IMR-90 (cell line): ENCODE results near the gene CFAP92. TPM values are rescaled to one million over a fixed set of nuclear protein-coding genes. Genes with fewer than 3 reads are reported as not detected.
A peak's percentile ranks its signal among the peaks of the same experiment; 100 is the strongest.

Source experiments
- ATAC-seq: fragments of 200-7000 bp; cut with Tn5 transposase; 2 replicates; pipeline ENCODE4 v1.9.1; 2020; ENCODE audit warnings: low read depth, mild to moderate bottlenecking, moderate library complexity
- Bru-seq: library from RNA; stranded (reverse); fragments of 400-500 nt; gene quantifications from one replicate; lab custom pipeline; 2021; lab: Mats Ljungman, UMichigan
- BruChase-seq, 2 experiments: library from RNA; stranded (reverse); fragments of 400-500 nt; gene quantifications; one replicate each; lab custom pipeline; 2021; lab: Mats Ljungman, UMichigan
- BruUV-seq: library from RNA; stranded (reverse); fragments of 400-500 nt; replicated peaks from 2 replicates; lab custom pipeline; 2021; lab: Mats Ljungman, UMichigan
- CTCF ChIA-PET: fragments of 300-600 bp; formaldehyde crosslinking; extraction: SDS; loops from one replicate; lab custom pipeline; 2021; ENCODE audit warnings: antibody characterized with exemption; lab: Yijun Ruan, JAX
- POLR2A ChIA-PET: fragments of 300-600 bp; sonication (Branson Sonifier 250); formaldehyde crosslinking; loops from one replicate; lab custom pipeline; 2022; ENCODE audit warnings: antibody characterized with exemption; ENCODE audit not compliant: unreplicated experiment; lab: Charles Lee
- DNase-seq: peaks from one replicate; pipeline ENCODE4 v3.0.0; 2013
- H2AFZ ChIP-seq: replicated peaks from 2 replicates; pipeline ENCODE3; 2013; ENCODE audit warnings: low read length, mild to moderate bottlenecking; ENCODE audit not compliant: poor library complexity
- H2AK5ac ChIP-seq: 2 replicates; pipeline ENCODE4 v1.6.1; 2013; ENCODE audit warnings: low read depth, low read length, inconsistent platforms
- H2AK9ac ChIP-seq: replicated peaks from 2 replicates; pipeline ENCODE3; 2013; ENCODE audit warnings: mild to moderate bottlenecking, low read depth, low read length, moderate library complexity; ENCODE audit not compliant: poor library complexity
- H2BK120ac ChIP-seq: 2 replicates; pipeline ENCODE4 v1.6.1; 2013; ENCODE audit warnings: low read depth, low read length, inconsistent platforms
- H2BK15ac ChIP-seq: 3 replicates; pipeline ENCODE4 v1.6.1; 2013; ENCODE audit warnings: low read depth, low read length, inconsistent platforms
- H2BK20ac ChIP-seq: 2 replicates; pipeline ENCODE4 v1.6.1; 2013; ENCODE audit warnings: low read depth, mild to moderate bottlenecking, inconsistent platforms, low read length, moderate library complexity
- H2BK5ac ChIP-seq: 2 replicates; pipeline ENCODE4 v1.6.1; 2013; ENCODE audit warnings: mild to moderate bottlenecking, low read depth, low read length, inconsistent platforms; ENCODE audit not compliant: poor library complexity, severe bottlenecking
- H3K14ac ChIP-seq: replicated peaks from 2 replicates; pipeline ENCODE4 v1.6.1; 2013; ENCODE audit warnings: low read depth, low read length, inconsistent platforms
- H3K18ac ChIP-seq: 2 replicates; pipeline ENCODE4 v1.6.1; 2013; ENCODE audit warnings: low read depth, low read length, control low read depth
- H3K23ac ChIP-seq: 2 replicates; pipeline ENCODE4 v1.6.1; 2013; ENCODE audit warnings: low read depth, low read length, inconsistent platforms
- H3K27ac ChIP-seq: 2 replicates; pipeline ENCODE4 v1.5.1; 2013; ENCODE audit warnings: mild to moderate bottlenecking, control low read depth, low read length; ENCODE audit not compliant: insufficient read depth
- H3K27me3 ChIP-seq: 2 replicates; pipeline ENCODE4 v1.6.1; 2013; ENCODE audit warnings: low read length; ENCODE audit not compliant: control insufficient read depth, insufficient read depth
- H3K36me3 ChIP-seq: 2 replicates; pipeline ENCODE4 v1.6.1; 2013; ENCODE audit warnings: low read length, mixed read lengths; ENCODE audit not compliant: control insufficient read depth, insufficient read depth
- H3K4ac ChIP-seq: 2 replicates; pipeline ENCODE4 v1.6.1; 2013; ENCODE audit warnings: low read depth, low read length, inconsistent platforms
- H3K4me1 ChIP-seq: 2 replicates; pipeline ENCODE4 v1.6.1; 2013; ENCODE audit warnings: low read length, mixed read lengths; ENCODE audit not compliant: control insufficient read depth, insufficient read depth
- H3K4me2 ChIP-seq: 2 replicates; pipeline ENCODE4 v1.6.1; 2013; ENCODE audit warnings: low read depth, mild to moderate bottlenecking, control low read depth, low read length, moderate library complexity
- H3K4me3 ChIP-seq: 2 replicates; pipeline ENCODE4 v1.5.1; 2013; ENCODE audit warnings: low read depth, mild to moderate bottlenecking, control low read depth, low read length, moderate library complexity; ENCODE audit not compliant: insufficient read depth
- H3K56ac ChIP-seq: 2 replicates; pipeline ENCODE4 v1.6.1; 2013; ENCODE audit warnings: low read length, inconsistent platforms; ENCODE audit not compliant: insufficient read depth; ENCODE audit errors: extremely low read depth
- H3K79me1 ChIP-seq, 2 experiments: 2 replicates each; pipeline ENCODE4 v1.6.1; 2013; ENCODE audit warnings: low read length in 2 of 2, inconsistent platforms in 1 of 2, low read depth in 1 of 2
- H3K9ac ChIP-seq: 2 replicates; pipeline ENCODE4 v1.6.1; 2013; ENCODE audit warnings: low read depth, low read length, control low read depth
- H3K9me1 ChIP-seq: 2 replicates; pipeline ENCODE4 v1.6.1; 2013; ENCODE audit warnings: low read length, inconsistent platforms; ENCODE audit not compliant: insufficient read depth
- H3K9me3 ChIP-seq: 2 replicates; pipeline ENCODE4 v1.6.1; 2013; ENCODE audit warnings: low read length; ENCODE audit not compliant: control insufficient read depth, insufficient read depth
- H4K20me1 ChIP-seq: 2 replicates; pipeline ENCODE4 v1.6.1; 2013; ENCODE audit warnings: low read length, inconsistent platforms; ENCODE audit not compliant: insufficient read depth
- H4K5ac ChIP-seq: 2 replicates; pipeline ENCODE4 v1.6.1; 2013; ENCODE audit warnings: mild to moderate bottlenecking, low read depth, low read length, control low read depth
- H4K8ac ChIP-seq, 2 experiments: 2 replicates each; pipeline ENCODE4 v1.6.1; 2013; ENCODE audit warnings: low read depth in 2 of 2, low read length in 2 of 2, control low read depth in 1 of 2, inconsistent platforms in 1 of 2
- H4K91ac ChIP-seq: 2 replicates; pipeline ENCODE4 v1.6.1; 2013; ENCODE audit warnings: low read depth, low read length, inconsistent platforms; ENCODE audit not compliant: insufficient read depth
- CEBPB ChIP-seq: IDR thresholded peaks from 2 replicates; pipeline ENCODE4 v1.6.1; 2012; ENCODE audit warnings: low read depth, low read length, improper control_type of control experiment
- CHD1 ChIP-seq: IDR thresholded peaks from 2 replicates; pipeline ENCODE4 v1.6.1; 2012; ENCODE audit warnings: low read depth, low read length, improper control_type of control experiment
- FOS ChIP-seq: fragments of 150-350 bp; IDR thresholded peaks from 2 replicates; pipeline ENCODE4 v1.6.1; 2016; ENCODE audit warnings: low read depth, low read length
- MAFK ChIP-seq: IDR thresholded peaks from 2 replicates; pipeline ENCODE4 v1.6.1; 2012; ENCODE audit warnings: low read depth, low read length, improper control_type of control experiment
- NFE2L2 ChIP-seq: fragments of 150-350 bp; IDR thresholded peaks from 2 replicates; pipeline ENCODE4 v1.6.1; 2016; ENCODE audit warnings: low read depth, mild to moderate bottlenecking, low read length
- POLR2A ChIP-seq: IDR thresholded peaks from 2 replicates; pipeline ENCODE4 v1.6.1; 2012; ENCODE audit warnings: mild to moderate bottlenecking, low read depth, low read length
- RAD21 ChIP-seq: IDR thresholded peaks from 2 replicates; pipeline ENCODE4 v1.6.1; 2012; ENCODE audit warnings: low read length, improper control_type of control experiment
- RFX5 ChIP-seq: IDR thresholded peaks from 2 replicates; pipeline ENCODE4 v1.8.0; 2012; ENCODE audit warnings: low read depth, mild to moderate bottlenecking, low read length, moderate library complexity
- SMC3 ChIP-seq: fragments of 150-350 bp; IDR thresholded peaks from 2 replicates; pipeline ENCODE4 v1.6.1; 2016; ENCODE audit warnings: low read depth, mild to moderate bottlenecking, antibody characterized with exemption, low read length, moderate library complexity
- WGBS, 2 experiments: methylation state at CpG; one replicate each; pipeline versions ENCODE4 v1.1.5 to v1.1.7; 2013; ENCODE audit warnings: missing lambda C conversion rate in 2 of 2; ENCODE audit not compliant: insufficient read length in 1 of 2; ENCODE audit errors: extremely low coverage in 2 of 2; 5-methylcytosine and 5-hydroxymethylcytosine counted together
- dilution Hi-C: fragments of 300-500 bp; cut with HindIII; formaldehyde crosslinking; loops from one replicate; pipeline ENCODE4 v1.14.3; 2018; ENCODE audit warnings: low sequenced_read_pairs; ENCODE audit not compliant: unreplicated experiment
- in situ Hi-C: fragments of 300-500 bp; cut with MboI; formaldehyde crosslinking; loops from 3 replicates; pipeline ENCODE4 v1.14.3; 2019; ENCODE audit warnings: low sequenced_read_pairs, inconsistent platforms, mixed read lengths
- intact Hi-C: fragments of 100-400 bp; cut with micrococcal nuclease; formaldehyde crosslinking; loops from 2 replicates; pipeline ENCODE4 v1.10.0; 2022
- long read RNA-seq: library from polyadenylated mRNA; unstranded; transcript quantifications from one replicate; pipeline ENCODE4 v2.0.0, GENCODE V29; 2021; ENCODE audit not compliant: unreplicated experiment
- polyA plus RNA-seq, 3 experiments: library from polyadenylated mRNA; depleted of rRNA; stranded (reverse); fragments of >200 nt; gene quantifications; 2 replicates each; pipeline ENCODE4 v1.2.3, GENCODE V29; 2012; ENCODE audit warnings: low replicate concordance in 1 of 3
- total RNA-seq: library from RNA; depleted of rRNA; stranded (reverse); fragments of >200 nt; gene quantifications from 2 replicates; pipeline ENCODE4 v1.2.3, GENCODE V29; 2012; rRNA removed
- TF ChIP-seq, protein P1 (sequence below): fragments of 150-350 bp; IDR thresholded peaks from 2 replicates; pipeline ENCODE4 v1.6.1; 2017; ENCODE audit warnings: mild to moderate bottlenecking, antibody characterized with exemption, low read length, low read depth
- TF ChIP-seq, protein P2 (sequence below): fragments of 150-350 bp; IDR thresholded peaks from 2 replicates; pipeline ENCODE4 v1.6.1; 2016; ENCODE audit warnings: low read depth, mild to moderate bottlenecking, low read length, moderate library complexity, borderline replicate concordance

The CFAP92 gene, protein sequence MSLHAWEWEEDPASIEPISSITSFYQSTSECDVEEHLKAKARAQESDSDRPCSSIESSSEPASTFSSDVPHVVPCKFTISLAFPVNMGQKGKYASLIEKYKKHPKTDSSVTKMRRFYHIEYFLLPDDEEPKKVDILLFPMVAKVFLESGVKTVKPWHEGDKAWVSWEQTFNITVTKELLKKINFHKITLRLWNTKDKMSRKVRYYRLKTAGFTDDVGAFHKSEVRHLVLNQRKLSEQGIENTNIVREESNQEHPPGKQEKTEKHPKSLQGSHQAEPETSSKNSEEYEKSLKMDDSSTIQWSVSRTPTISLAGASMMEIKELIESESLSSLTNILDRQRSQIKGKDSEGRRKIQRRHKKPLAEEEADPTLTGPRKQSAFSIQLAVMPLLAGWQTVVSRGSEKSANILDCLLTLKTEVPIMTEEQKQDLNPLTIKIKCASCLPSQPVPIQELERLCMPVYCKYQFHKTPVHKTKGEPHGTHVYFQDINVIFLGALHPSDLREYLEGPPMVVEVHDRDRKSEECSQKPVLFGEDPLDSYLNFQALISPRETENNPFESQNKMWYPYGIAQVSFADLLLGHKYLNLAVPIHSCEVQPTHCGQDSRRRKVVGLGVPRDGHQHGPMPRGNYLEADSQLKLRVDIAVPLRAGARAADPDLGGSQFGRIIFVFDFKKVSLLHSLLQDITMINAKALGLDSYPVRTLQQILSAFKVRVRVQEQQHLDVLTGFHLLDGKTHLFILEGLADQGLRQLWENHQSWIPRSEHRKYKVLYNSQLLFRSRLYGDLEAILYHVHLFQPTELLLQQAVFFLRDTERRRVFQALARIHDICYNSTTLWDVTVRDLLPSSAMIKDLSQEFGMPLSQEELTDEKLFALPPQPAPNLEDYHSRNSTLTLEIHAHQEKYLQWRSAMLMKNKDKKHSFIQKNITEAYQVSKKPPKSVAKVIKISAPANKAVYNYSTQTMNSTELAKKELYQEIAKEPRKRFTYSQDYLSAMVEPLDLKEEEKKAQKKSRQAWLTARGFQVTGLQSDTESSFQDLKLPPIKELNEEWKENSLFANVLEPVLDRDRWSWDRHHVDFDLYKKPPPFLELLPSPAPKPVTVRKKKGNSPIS
- not detected in 2 replicates for total RNA-seq
- polyA plus RNA-seq (2012; rRNA removed): not detected in 2 replicates
- not detected in 2 replicates for polyA plus RNA-seq (2012; cell fraction: cytosol; rRNA removed)
- not detected in 2 replicates for polyA plus RNA-seq (2012; cell fraction: nucleus; rRNA removed; ENCODE audit: low replicate concordance)
- Bru-seq, nascent RNA: percentile 8 among the genes with signal in this experiment
- percentile 19 among the genes with signal in this experiment for BruChase-seq, experiment 1, labeled RNA remaining after a 6-hour chase
- BruChase-seq, experiment 2, labeled RNA remaining after a 2-hour chase: percentile 14 among the genes with signal in this experiment
- long read RNA-seq: 0 reads

DNA sequence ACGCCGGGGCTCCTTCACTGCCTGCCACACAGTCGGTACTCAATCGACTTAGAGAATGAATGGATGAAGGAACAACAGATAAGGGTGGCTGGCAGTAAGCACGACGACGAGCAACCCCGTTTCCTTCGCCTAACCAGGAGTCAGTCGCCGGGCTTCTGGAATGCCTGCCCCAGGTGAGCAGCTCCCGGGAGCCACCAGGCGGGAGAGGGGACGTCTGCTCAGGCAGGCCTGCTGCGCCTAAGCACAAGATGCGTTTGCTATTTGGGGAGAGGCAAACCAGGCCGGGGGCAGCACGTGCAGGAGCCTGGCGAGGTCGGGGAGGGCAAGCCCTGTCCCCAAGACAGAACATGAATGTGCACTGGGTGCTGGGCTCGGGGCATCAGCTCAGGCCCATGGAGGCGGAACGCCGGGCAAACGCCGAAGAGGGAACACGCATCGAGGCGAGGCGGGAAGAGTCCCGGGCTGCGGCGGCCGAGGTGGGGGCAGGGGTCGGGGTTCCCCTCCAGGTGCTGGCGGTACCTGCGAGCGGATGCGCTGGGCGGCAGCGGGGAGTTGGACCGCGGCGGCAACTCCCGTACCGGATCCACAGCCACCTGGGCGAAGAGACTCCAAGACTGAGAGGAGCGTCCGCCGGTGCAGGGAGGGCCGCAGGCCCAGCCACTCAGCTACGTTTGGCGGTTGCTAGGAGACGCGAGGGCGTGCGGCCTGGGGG is at the start of gene CFAP92:
TSS of gene CFAP92 (minus strand) at position 616 of the 712 bp plus-strand sequence. CDS start 772 bp downstream, outside the sequence.
- no peak within 1 kb of the TSS for H3K18ac ChIP-seq
- H3K4me1 ChIP-seq: peaks cover 7% of the 10 kb centered on the region; the same call in 1 of the 2 replicates
- no peaks in the 10 kb centered on the region for H3K9me3 ChIP-seq
- H3K9me1 ChIP-seq: no peaks in the 10 kb centered on the region; the same call in 1 of the 2 replicates
- no peak within 1 kb of the TSS for H3K14ac ChIP-seq
- ChIA-PET CTCF (interaction anchor here (1.3 kb wide), 1 partner anchor 23 kb away, joined by 6 read pairs; no protein-coding TSS in a partner anchor), POLR2A (no interaction called here)
- H4K5ac ChIP-seq: no peak within 1 kb of the TSS
- no peak within 1 kb of the TSS for H2BK120ac ChIP-seq
- no peaks in the 10 kb centered on the region for H4K20me1 ChIP-seq
- peaks cover 50% of the 10 kb centered on the region for H3K27me3 ChIP-seq
- H3K4me3 ChIP-seq: peak within 1 kb of the TSS; percentile 28
- H3K79me1 ChIP-seq: no peaks in the 10 kb centered on the region
- H2BK5ac ChIP-seq: no peak within 1 kb of the TSS
- no peak within 1 kb of the TSS for H2AK9ac ChIP-seq
- no peak within 1 kb of the TSS for H2BK20ac ChIP-seq
- peak within 1 kb of the TSS; percentile 92 for H2AFZ ChIP-seq
- no peak within 1 kb of the TSS for H3K56ac ChIP-seq
- no peak within 1 kb of the TSS for H4K91ac ChIP-seq
- no peak within 1 kb of the TSS for H3K23ac ChIP-seq
- peak; percentile 100 for ATAC-seq
- H3K4me2 ChIP-seq: peak within 1 kb of the TSS; percentile 98
- H3K27ac ChIP-seq: no peak within 1 kb of the TSS
- dilution Hi-C loops (no loop called here), in situ Hi-C loops (no loop called here), intact Hi-C loops (no loop called here)
- no peak within 1 kb of the TSS for H3K4ac ChIP-seq
- H3K9ac ChIP-seq: no peak within 1 kb of the TSS
- no peak within 1 kb of the TSS for H2AK5ac ChIP-seq
- H2BK15ac ChIP-seq: no peak within 1 kb of the TSS
- WGBS, 2 experiments: 7% methylated on average over 16 of the region's 57 CpGs; no CpG with 5 or more reads in 1 of the 2 experiments
- peak; percentile 40 for DNase-seq
- BruUV-seq: no TSS peak
- H4K8ac ChIP-seq: no peak within 1 kb of the TSS
- H3K36me3 ChIP-seq: no peaks in the 10 kb centered on the region
- TF ChIP-seq RAD21 (no peak), FOS (no peak), POLR2A (no peak), NFE2L2 (no peak), MAFK (no peak), CEBPB (no peak), SMC3 (no peak), RFX5 (no peak), CHD1 (no peak)
- TF ChIP-seq, protein P1, sequence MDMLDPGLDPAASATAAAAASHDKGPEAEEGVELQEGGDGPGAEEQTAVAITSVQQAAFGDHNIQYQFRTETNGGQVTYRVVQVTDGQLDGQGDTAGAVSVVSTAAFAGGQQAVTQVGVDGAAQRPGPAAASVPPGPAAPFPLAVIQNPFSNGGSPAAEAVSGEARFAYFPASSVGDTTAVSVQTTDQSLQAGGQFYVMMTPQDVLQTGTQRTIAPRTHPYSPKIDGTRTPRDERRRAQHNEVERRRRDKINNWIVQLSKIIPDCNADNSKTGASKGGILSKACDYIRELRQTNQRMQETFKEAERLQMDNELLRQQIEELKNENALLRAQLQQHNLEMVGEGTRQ: no peak
- TF ChIP-seq, protein P2, sequence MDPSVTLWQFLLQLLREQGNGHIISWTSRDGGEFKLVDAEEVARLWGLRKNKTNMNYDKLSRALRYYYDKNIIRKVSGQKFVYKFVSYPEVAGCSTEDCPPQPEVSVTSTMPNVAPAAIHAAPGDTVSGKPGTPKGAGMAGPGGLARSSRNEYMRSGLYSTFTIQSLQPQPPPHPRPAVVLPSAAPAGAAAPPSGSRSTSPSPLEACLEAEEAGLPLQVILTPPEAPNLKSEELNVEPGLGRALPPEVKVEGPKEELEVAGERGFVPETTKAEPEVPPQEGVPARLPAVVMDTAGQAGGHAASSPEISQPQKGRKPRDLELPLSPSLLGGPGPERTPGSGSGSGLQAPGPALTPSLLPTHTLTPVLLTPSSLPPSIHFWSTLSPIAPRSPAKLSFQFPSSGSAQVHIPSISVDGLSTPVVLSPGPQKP: no peak
